Smooth muscle cell (in vitro differentiated cells): ENCODE measurements around the gene TMPRSS11B. TPM values are rescaled to one million over a fixed set of nuclear protein-coding genes. Genes with fewer than 3 reads are reported as not detected.

Experiments
- DNase-seq: peaks from one replicate; lab custom pipeline; 2025; ENCODE audit not compliant: unreplicated experiment; lab: John Stamatoyannopoulos, UW
- H2AFZ ChIP-seq: fragments of 200-600 bp; sonication (generic); 2 replicates; pipeline ENCODE4 v1.6.0; 2016; ENCODE audit warnings: antibody characterized with exemption, low read depth, mild to moderate bottlenecking
- H3F3A ChIP-seq: fragments of 200-600 bp; sonication (generic); 2 replicates; pipeline ENCODE4 v1.6.0; 2017; ENCODE audit warnings: antibody characterized with exemption, low read depth
- H3K27ac ChIP-seq: fragments of 200-600 bp; sonication (generic); 2 replicates; pipeline ENCODE4 v1.5.1; 2016; ENCODE audit warnings: low read depth, mild to moderate bottlenecking
- H3K27me3 ChIP-seq: fragments of 200-600 bp; sonication (generic); 2 replicates; pipeline ENCODE4 v1.6.1; 2016; ENCODE audit warnings: low read depth, mild to moderate bottlenecking
- H3K36me3 ChIP-seq: fragments of 200-600 bp; sonication (generic); 2 replicates; pipeline ENCODE4 v1.5.1; 2016; ENCODE audit warnings: low read depth
- H3K4me1 ChIP-seq: fragments of 200-600 bp; sonication (generic); 2 replicates; pipeline ENCODE4 v1.5.1; 2016; ENCODE audit warnings: low read depth
- H3K4me2 ChIP-seq: fragments of 200-600 bp; sonication (generic); 2 replicates; pipeline ENCODE4 v1.6.0; 2016; ENCODE audit warnings: mild to moderate bottlenecking
- H3K4me3 ChIP-seq: fragments of 200-600 bp; sonication (generic); 2 replicates; pipeline ENCODE4 v1.5.1; 2016; ENCODE audit warnings: mild to moderate bottlenecking
- H3K79me2 ChIP-seq: fragments of 200-600 bp; sonication (generic); 2 replicates; pipeline ENCODE4 v1.6.0; 2016; ENCODE audit warnings: low read depth, mild to moderate bottlenecking
- H3K9ac ChIP-seq: fragments of 200-600 bp; sonication (generic); 2 replicates; pipeline ENCODE4 v1.6.0; 2016; ENCODE audit warnings: low read depth
- H3K9me3 ChIP-seq: fragments of 200-600 bp; sonication (generic); replicated peaks from 2 replicates; pipeline ENCODE4 v1.5.1; 2016; ENCODE audit warnings: low read depth
- H4K20me1 ChIP-seq: fragments of 200-600 bp; sonication (generic); 2 replicates; pipeline ENCODE4 v1.6.0; 2016; ENCODE audit warnings: low read depth
- WGBS: methylation state at CpG from one replicate; pipeline ENCODE4 v1.1.7; 2016; ENCODE audit warnings: low lambda C conversion rate; 5-methylcytosine and 5-hydroxymethylcytosine counted together
- polyA plus RNA-seq: library from polyadenylated mRNA; unstranded; fragments of >200 nt; fragmentation: Nextera tagmentation; extraction: Ambion mirVana; gene quantifications from 2 replicates; pipeline ENCODE4 v1.2.1, GENCODE V29; 2016
- total RNA-seq: library from RNA; depleted of rRNA; stranded (reverse); fragments of >200 nt; gene quantifications from 2 replicates; pipeline ENCODE4 v1.2.3, GENCODE V29; 2014
- TF ChIP-seq, protein P1 (sequence below): fragments of 200-600 bp; sonication (generic); IDR thresholded peaks from 2 replicates; pipeline ENCODE4 v1.5.1; 2017; ENCODE audit warnings: borderline replicate concordance, mild to moderate bottlenecking, antibody characterized with exemption; ENCODE audit not compliant: insufficient read depth, poor library complexity, severe bottlenecking

The TMPRSS11B gene
- total and polyA plus RNA-seq, 2 experiments from 2014 or later = 0.26 to 0.58 TPM

DNA sequence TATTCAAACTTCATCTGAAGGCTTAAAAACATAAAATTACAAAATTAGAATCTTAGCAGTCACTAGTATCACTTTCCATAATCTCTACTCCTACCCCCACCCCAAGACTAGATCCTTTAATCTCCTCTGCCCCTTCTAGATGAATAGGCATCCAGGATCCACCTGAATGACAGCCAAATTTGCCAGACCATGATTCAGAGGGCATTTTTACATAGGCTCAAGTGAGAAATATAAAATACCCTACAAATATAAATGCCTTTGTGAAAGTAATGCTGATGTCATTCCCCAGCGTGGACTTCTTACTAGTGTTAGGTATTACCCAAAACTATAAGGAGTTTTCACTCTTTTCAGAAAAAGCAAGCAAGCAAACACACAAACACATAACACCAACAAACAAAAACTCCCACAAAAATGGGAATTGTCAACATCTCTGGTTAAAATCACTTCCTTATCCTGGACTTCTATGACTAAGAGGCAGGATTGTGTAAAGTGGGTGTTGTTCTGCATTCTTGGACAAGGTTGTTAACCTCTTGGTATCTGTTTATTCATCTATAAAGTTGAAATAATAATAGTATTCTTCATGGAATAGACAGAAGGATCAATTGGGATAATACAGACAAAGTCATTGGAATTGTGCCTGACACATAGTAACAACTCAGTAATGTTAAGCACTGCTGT is 64.5 kb downstream of the TMPRSS11B start:
- Histone ChIP-seq H3F3A (peaks cover 3% of the 10 kb centered on the region), H3K9ac (no peak overlapping the region), H3K4me3 (no peak overlapping the region), H3K4me1 (no peaks in the 10 kb centered on the region), H3K27me3 (no peaks in the 10 kb centered on the region), H3K79me2 (no peaks in the 10 kb centered on the region), H2AFZ (peak overlapping the region; percentile 7), H3K36me3 (no peaks in the 10 kb centered on the region), H3K4me2 (peak overlapping the region; percentile 10), H4K20me1 (no peaks in the 10 kb centered on the region), H3K9me3 (no peaks in the 10 kb centered on the region), H3K27ac (peak overlapping the region; percentile 35)
- no peak for DNase-seq
- TF ChIP-seq, protein P1, sequence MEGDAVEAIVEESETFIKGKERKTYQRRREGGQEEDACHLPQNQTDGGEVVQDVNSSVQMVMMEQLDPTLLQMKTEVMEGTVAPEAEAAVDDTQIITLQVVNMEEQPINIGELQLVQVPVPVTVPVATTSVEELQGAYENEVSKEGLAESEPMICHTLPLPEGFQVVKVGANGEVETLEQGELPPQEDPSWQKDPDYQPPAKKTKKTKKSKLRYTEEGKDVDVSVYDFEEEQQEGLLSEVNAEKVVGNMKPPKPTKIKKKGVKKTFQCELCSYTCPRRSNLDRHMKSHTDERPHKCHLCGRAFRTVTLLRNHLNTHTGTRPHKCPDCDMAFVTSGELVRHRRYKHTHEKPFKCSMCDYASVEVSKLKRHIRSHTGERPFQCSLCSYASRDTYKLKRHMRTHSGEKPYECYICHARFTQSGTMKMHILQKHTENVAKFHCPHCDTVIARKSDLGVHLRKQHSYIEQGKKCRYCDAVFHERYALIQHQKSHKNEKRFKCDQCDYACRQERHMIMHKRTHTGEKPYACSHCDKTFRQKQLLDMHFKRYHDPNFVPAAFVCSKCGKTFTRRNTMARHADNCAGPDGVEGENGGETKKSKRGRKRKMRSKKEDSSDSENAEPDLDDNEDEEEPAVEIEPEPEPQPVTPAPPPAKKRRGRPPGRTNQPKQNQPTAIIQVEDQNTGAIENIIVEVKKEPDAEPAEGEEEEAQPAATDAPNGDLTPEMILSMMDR = no peak
- WGBS = 64% methylated on average over 1 of the region's 1 CpG

DNA sequence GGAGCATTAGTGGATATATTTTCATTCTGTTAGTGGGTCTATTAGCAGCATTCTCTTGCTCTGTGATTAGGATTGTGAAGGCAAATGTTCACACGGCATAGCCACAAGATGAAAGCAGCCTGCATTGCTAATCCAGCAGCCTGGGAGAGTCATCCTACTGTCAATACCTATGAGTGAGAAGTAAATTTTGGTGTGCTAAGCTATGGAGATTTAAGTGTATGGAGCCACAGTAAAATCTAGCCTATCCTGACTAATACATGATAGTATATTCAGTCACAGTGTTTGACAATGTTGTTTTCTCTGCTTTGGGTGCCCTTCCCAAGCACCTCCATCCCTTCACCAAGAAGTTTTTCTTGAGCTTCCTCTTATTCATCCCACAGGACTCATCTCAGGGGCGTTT is 68.6 kb downstream of the TMPRSS11B start:
- H3K9ac ChIP-seq = no peak overlapping the region
- peak overlapping the region; percentile 10 for H3K4me2 ChIP-seq
- peak overlapping the region; percentile 36 for H3K27ac ChIP-seq
- no peaks in the 10 kb centered on the region for H3K36me3 ChIP-seq
- no peaks in the 10 kb centered on the region for H3K27me3 ChIP-seq
- H3K4me1 ChIP-seq = no peaks in the 10 kb centered on the region
- no peaks in the 10 kb centered on the region for H4K20me1 ChIP-seq
- no peak for DNase-seq
- H3K4me3 ChIP-seq = no peak overlapping the region
- TF ChIP-seq, protein P1 = no peak
- H2AFZ ChIP-seq = peak overlapping the region; percentile 60
- no peaks in the 10 kb centered on the region for H3K79me2 ChIP-seq
- 35% methylated on average over 2 of the region's 2 CpGs for WGBS
- no peaks in the 10 kb centered on the region for H3K9me3 ChIP-seq
- H3F3A ChIP-seq = peaks cover 5% of the 10 kb centered on the region

Other genes starting within 250 kb of the TMPRSS11B start
- 0.40 and 1.0 TPM in 2 replicates for gene TMPRSS11F, start 115.8 kb downstream of the TMPRSS11B start, total RNA-seq
- gene TMPRSS11F, start 115.8 kb downstream of the TMPRSS11B start, polyA plus RNA-seq = 0.46 TPM in 1 of 2 replicates, not detected in the other
- gene YTHDC1, start 104.4 kb upstream of the TMPRSS11B start, total RNA-seq = 59.1 and 89.7 TPM in 2 replicates
- gene YTHDC1, start 104.4 kb upstream of the TMPRSS11B start, polyA plus RNA-seq = 34.3 and 49.0 TPM in 2 replicates
- gene TMPRSS11E, start 201.8 kb upstream of the TMPRSS11B start, total RNA-seq = 14.7 and 18.2 TPM in 2 replicates
- 1.0 and 4.5 TPM in 2 replicates for gene TMPRSS11E, start 201.8 kb upstream of the TMPRSS11B start, polyA plus RNA-seq